HEK293 (cell line): ENCODE measurements around the gene HGD.

Experiments
- CTCF ChIA-PET: fragments of 350-600 bp; formaldehyde crosslinking; extraction: SDS; loops from one replicate; lab custom pipeline; 2021; ENCODE audit warnings: antibody characterized with exemption; lab: Yijun Ruan, JAX
- POLR2A ChIA-PET: fragments of 300-600 bp; formaldehyde crosslinking; extraction: SDS; loops from one replicate; lab custom pipeline; 2020; ENCODE audit warnings: antibody characterized with exemption, inconsistent platforms; lab: Yijun Ruan, JAX
- H3K27ac ChIP-seq: fragments of 200-500 bp; sonication (Bioruptor generic); 2 replicates; pipeline ENCODE4 v1.5.1; 2014; ENCODE audit warnings: low read depth, low read length, control low read depth, inconsistent platforms; ENCODE audit errors: extremely low read depth
- H3K36me3 ChIP-seq, 2 experiments: fragments of 200-500 bp in 1 of 2; sonication (Bioruptor generic) in 1 of 2; 1 replicate in 1 of 2; 2 replicates in 1 of 2; pipeline ENCODE4 v1.5.1; 2014 to 2017; ENCODE audit warnings: inconsistent platforms in 2 of 2, low read length in 2 of 2; ENCODE audit not compliant: control insufficient read depth in 2 of 2, insufficient read depth in 1 of 2
- H3K4me1 ChIP-seq: fragments of 200-500 bp; sonication (Bioruptor generic); 2 replicates; pipeline ENCODE4 v1.5.1; 2014; ENCODE audit warnings: mild to moderate bottlenecking, low read length, inconsistent platforms; ENCODE audit not compliant: control insufficient read depth, insufficient read depth
- H3K4me3 ChIP-seq: 2 replicates; pipeline ENCODE4 v1.5.1; 2011; ENCODE audit warnings: low read depth, mild to moderate bottlenecking, control low read depth, low read length, moderate library complexity
- H3K9me3 ChIP-seq: fragments of 200-500 bp; sonication (Bioruptor generic); 2 replicates; pipeline ENCODE4 v1.5.1; 2014; ENCODE audit warnings: low read depth, low read length, inconsistent platforms; ENCODE audit not compliant: control insufficient read depth, insufficient read depth
- EGR2 ChIP-seq: fragments of 450-650 bp; formaldehyde crosslinking; IDR thresholded peaks from 2 replicates; pipeline ENCODE4 v1.5.1; 2016; ENCODE audit warnings: low read depth, missing biosample characterization, missing genetic modification characterization
- IKZF3 ChIP-seq: fragments of 450-650 bp; IDR thresholded peaks from 2 replicates; pipeline ENCODE4 v1.5.0; 2018; ENCODE audit warnings: missing biosample characterization, mild to moderate bottlenecking, missing genetic modification characterization, moderate library complexity
- MZF1 ChIP-seq: fragments of 450-650 bp; formaldehyde crosslinking; IDR thresholded peaks from 2 replicates; pipeline ENCODE4 v1.5.1; 2017; ENCODE audit warnings: missing biosample characterization, missing genetic modification characterization, borderline replicate concordance
- TRIM28 ChIP-seq: IDR thresholded peaks from 2 replicates; pipeline ENCODE4 v1.6.1; 2011; ENCODE audit warnings: low read length, control low read depth, borderline replicate concordance
- WT1 ChIP-seq: fragments of 450-650 bp; formaldehyde crosslinking; IDR thresholded peaks from 2 replicates; pipeline ENCODE4 v1.5.1; 2016; ENCODE audit warnings: missing biosample characterization, missing genetic modification characterization
- ZFHX2 ChIP-seq: fragments of 450-650 bp; formaldehyde crosslinking; conservative IDR thresholded peaks from 2 replicates; pipeline ENCODE4 v1.5.1; 2016; ENCODE audit warnings: missing biosample characterization, missing genetic modification characterization
- ZNF114 ChIP-seq: fragments of 450-650 bp; formaldehyde crosslinking; IDR thresholded peaks from 2 replicates; pipeline ENCODE4 v1.5.0; 2017; ENCODE audit warnings: missing biosample characterization, missing genetic modification characterization
- ZNF140 ChIP-seq: fragments of 450-650 bp; formaldehyde crosslinking; IDR thresholded peaks from 2 replicates; pipeline ENCODE4 v1.5.1; 2016; ENCODE audit warnings: missing biosample characterization, missing genetic modification characterization
- ZNF184 ChIP-seq: fragments of 450-650 bp; IDR thresholded peaks from 2 replicates; pipeline ENCODE4 v1.5.1; 2018; ENCODE audit warnings: missing biosample characterization, mild to moderate bottlenecking, missing genetic modification characterization
- ZNF221 ChIP-seq: fragments of 450-650 bp; formaldehyde crosslinking; IDR thresholded peaks from 2 replicates; pipeline ENCODE4 v1.5.1; 2017; ENCODE audit warnings: missing biosample characterization, missing genetic modification characterization, borderline replicate concordance
- ZNF24 ChIP-seq: fragments of 450-650 bp; formaldehyde crosslinking; IDR thresholded peaks from 2 replicates; pipeline ENCODE4 v1.5.1; 2016; ENCODE audit warnings: missing biosample characterization, missing genetic modification characterization
- ZNF426 ChIP-seq: fragments of 450-650 bp; formaldehyde crosslinking; IDR thresholded peaks from 2 replicates; pipeline ENCODE4 v1.5.1; 2017; ENCODE audit warnings: missing biosample characterization, missing genetic modification characterization, mild to moderate bottlenecking, inconsistent platforms, moderate library complexity
- ZNF48 ChIP-seq: fragments of 450-650 bp; formaldehyde crosslinking; IDR thresholded peaks from 2 replicates; pipeline ENCODE4 v1.5.1; 2016; ENCODE audit warnings: missing biosample characterization, missing genetic modification characterization
- ZNF521 ChIP-seq: fragments of 450-650 bp; formaldehyde crosslinking; IDR thresholded peaks from 2 replicates; pipeline ENCODE4 v1.5.1; 2017; ENCODE audit warnings: missing biosample characterization, mild to moderate bottlenecking, missing genetic modification characterization
- ZNF548 ChIP-seq: fragments of 450-650 bp; formaldehyde crosslinking; IDR thresholded peaks from 2 replicates; pipeline ENCODE4 v1.5.1; 2016; ENCODE audit warnings: missing biosample characterization, missing genetic modification characterization
- ZNF561 ChIP-seq: fragments of 450-650 bp; IDR thresholded peaks from 2 replicates; pipeline ENCODE4 v1.5.1; 2018; ENCODE audit warnings: missing biosample characterization, missing genetic modification characterization, borderline replicate concordance
- ZNF580 ChIP-seq: fragments of 450-650 bp; formaldehyde crosslinking; IDR thresholded peaks from 2 replicates; pipeline ENCODE4 v1.5.1; 2016; ENCODE audit warnings: missing biosample characterization, missing genetic modification characterization
- ZNF610 ChIP-seq: fragments of 450-650 bp; formaldehyde crosslinking; IDR thresholded peaks from 2 replicates; pipeline ENCODE4 v1.5.1; 2016; ENCODE audit warnings: missing biosample characterization, missing genetic modification characterization, borderline replicate concordance
- ZNF660 ChIP-seq: fragments of 450-650 bp; IDR thresholded peaks from 2 replicates; pipeline ENCODE4 v1.5.1; 2018; ENCODE audit warnings: missing biosample characterization, mild to moderate bottlenecking, missing genetic modification characterization
- ZNF707 ChIP-seq: fragments of 450-650 bp; formaldehyde crosslinking; IDR thresholded peaks from 2 replicates; pipeline ENCODE4 v1.5.1; 2016; ENCODE audit warnings: missing biosample characterization, missing genetic modification characterization
- ZNF747 ChIP-seq: fragments of 450-650 bp; formaldehyde crosslinking; IDR thresholded peaks from 2 replicates; pipeline ENCODE4 v1.5.1; 2016; ENCODE audit warnings: missing biosample characterization, missing genetic modification characterization
- ZNF768 ChIP-seq: fragments of 450-650 bp; formaldehyde crosslinking; IDR thresholded peaks from 2 replicates; pipeline ENCODE4 v1.5.1; 2018; ENCODE audit warnings: missing biosample characterization, mild to moderate bottlenecking, missing genetic modification characterization
- ZNF830 ChIP-seq: fragments of 450-650 bp; IDR thresholded peaks from 2 replicates; pipeline ENCODE4 v1.5.0; 2018; ENCODE audit warnings: missing biosample characterization, missing genetic modification characterization, low read depth, mild to moderate bottlenecking, moderate library complexity
- ZSCAN30 ChIP-seq: fragments of 450-650 bp; IDR thresholded peaks from 2 replicates; pipeline ENCODE4 v1.5.1; 2018; ENCODE audit warnings: missing biosample characterization, mild to moderate bottlenecking, missing genetic modification characterization, moderate library complexity
- TF ChIP-seq, protein P1 (sequence below): fragments of 450-650 bp; formaldehyde crosslinking; IDR thresholded peaks from 2 replicates; pipeline ENCODE4 v1.5.1; 2016; ENCODE audit warnings: missing biosample characterization, missing genetic modification characterization
- TF ChIP-seq, protein P2 (sequence below): fragments of 450-650 bp; formaldehyde crosslinking; IDR thresholded peaks from 2 replicates; pipeline ENCODE4 v1.5.1; 2016; ENCODE audit warnings: missing biosample characterization, missing genetic modification characterization, borderline replicate concordance
- TF ChIP-seq, protein P3 (sequence below): fragments of 450-650 bp; formaldehyde crosslinking; IDR thresholded peaks from 2 replicates; pipeline ENCODE4 v1.5.1; 2016; ENCODE audit warnings: missing biosample characterization, missing genetic modification characterization
- TF ChIP-seq, protein P4 (sequence below): fragments of 450-650 bp; formaldehyde crosslinking; IDR thresholded peaks from 2 replicates; pipeline ENCODE4 v1.5.1; 2016; ENCODE audit warnings: missing biosample characterization, missing genetic modification characterization

HGD gene

GRCh38 chr3:120646771-120647432 lies 35.1 kb downstream of the HGD start:
- H3K9me3 ChIP-seq = no peaks in the 10 kb centered on the region
- TF ChIP-seq, protein P1, sequence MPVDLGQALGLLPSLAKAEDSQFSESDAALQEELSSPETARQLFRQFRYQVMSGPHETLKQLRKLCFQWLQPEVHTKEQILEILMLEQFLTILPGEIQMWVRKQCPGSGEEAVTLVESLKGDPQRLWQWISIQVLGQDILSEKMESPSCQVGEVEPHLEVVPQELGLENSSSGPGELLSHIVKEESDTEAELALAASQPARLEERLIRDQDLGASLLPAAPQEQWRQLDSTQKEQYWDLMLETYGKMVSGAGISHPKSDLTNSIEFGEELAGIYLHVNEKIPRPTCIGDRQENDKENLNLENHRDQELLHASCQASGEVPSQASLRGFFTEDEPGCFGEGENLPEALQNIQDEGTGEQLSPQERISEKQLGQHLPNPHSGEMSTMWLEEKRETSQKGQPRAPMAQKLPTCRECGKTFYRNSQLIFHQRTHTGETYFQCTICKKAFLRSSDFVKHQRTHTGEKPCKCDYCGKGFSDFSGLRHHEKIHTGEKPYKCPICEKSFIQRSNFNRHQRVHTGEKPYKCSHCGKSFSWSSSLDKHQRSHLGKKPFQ = no peak
- TF ChIP-seq ZNF140 = no peak
- TF ChIP-seq, protein P2, sequence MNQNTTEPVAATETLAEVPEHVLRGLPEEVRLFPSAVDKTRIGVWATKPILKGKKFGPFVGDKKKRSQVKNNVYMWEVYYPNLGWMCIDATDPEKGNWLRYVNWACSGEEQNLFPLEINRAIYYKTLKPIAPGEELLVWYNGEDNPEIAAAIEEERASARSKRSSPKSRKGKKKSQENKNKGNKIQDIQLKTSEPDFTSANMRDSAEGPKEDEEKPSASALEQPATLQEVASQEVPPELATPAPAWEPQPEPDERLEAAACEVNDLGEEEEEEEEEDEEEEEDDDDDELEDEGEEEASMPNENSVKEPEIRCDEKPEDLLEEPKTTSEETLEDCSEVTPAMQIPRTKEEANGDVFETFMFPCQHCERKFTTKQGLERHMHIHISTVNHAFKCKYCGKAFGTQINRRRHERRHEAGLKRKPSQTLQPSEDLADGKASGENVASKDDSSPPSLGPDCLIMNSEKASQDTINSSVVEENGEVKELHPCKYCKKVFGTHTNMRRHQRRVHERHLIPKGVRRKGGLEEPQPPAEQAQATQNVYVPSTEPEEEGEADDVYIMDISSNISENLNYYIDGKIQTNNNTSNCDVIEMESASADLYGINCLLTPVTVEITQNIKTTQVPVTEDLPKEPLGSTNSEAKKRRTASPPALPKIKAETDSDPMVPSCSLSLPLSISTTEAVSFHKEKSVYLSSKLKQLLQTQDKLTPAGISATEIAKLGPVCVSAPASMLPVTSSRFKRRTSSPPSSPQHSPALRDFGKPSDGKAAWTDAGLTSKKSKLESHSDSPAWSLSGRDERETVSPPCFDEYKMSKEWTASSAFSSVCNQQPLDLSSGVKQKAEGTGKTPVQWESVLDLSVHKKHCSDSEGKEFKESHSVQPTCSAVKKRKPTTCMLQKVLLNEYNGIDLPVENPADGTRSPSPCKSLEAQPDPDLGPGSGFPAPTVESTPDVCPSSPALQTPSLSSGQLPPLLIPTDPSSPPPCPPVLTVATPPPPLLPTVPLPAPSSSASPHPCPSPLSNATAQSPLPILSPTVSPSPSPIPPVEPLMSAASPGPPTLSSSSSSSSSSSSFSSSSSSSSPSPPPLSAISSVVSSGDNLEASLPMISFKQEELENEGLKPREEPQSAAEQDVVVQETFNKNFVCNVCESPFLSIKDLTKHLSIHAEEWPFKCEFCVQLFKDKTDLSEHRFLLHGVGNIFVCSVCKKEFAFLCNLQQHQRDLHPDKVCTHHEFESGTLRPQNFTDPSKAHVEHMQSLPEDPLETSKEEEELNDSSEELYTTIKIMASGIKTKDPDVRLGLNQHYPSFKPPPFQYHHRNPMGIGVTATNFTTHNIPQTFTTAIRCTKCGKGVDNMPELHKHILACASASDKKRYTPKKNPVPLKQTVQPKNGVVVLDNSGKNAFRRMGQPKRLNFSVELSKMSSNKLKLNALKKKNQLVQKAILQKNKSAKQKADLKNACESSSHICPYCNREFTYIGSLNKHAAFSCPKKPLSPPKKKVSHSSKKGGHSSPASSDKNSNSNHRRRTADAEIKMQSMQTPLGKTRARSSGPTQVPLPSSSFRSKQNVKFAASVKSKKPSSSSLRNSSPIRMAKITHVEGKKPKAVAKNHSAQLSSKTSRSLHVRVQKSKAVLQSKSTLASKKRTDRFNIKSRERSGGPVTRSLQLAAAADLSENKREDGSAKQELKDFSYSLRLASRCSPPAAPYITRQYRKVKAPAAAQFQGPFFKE (tag by site-specific recombination) = no peak
- TF ChIP-seq, all 188 proteins: peak for 0
- H3K27ac ChIP-seq = no peak overlapping the region
- ChIA-PET POLR2A (no interaction called here), CTCF (interaction anchor here (0.9 kb wide), 1 partner anchor 85 kb away, joined by 3 read pairs; no protein-coding TSS in a partner anchor)
- no peaks in the 10 kb centered on the region for H3K36me3 ChIP-seq
- H3K4me3 ChIP-seq = no peak overlapping the region
- H3K4me1 ChIP-seq = no peaks in the 10 kb centered on the region

- CTCF ChIA-PET = no interaction called here
Observed at GRCh38 chr3:120645083-120645845, 36.8 kb downstream of the HGD start.

DNA sequence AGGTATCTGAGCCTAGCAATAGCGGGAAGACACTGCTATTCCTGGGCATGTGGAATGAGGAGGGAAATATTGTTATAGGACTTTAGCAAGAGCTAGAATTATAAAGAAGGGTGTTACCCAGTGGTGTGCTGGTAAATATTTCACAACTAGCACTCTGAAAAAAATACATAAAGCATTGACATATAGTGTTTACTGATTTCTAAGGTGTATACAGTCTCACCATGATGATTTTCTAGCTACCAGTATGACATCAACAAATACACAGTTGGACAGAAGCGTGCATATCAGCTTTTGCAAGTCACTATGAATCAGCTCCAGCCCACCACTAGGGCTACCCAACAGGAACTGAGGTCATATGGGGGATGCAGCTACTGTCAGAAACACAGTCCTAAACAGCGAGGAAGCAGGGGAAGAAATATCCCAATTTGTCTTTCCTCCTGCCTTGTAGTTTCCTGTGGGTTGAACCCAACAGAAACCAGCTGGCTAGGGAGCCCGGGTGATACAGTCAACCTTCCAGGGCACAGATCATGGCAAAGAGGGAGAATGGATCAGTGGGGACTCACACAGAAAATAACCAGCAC lies 39.6 kb downstream of the HGD start:
- Histone ChIP-seq H3K27ac (no peak overlapping the region), H3K36me3 (no peaks in the 10 kb centered on the region), H3K9me3 (no peaks in the 10 kb centered on the region), H3K4me1 (no peaks in the 10 kb centered on the region), H3K4me3 (no peak overlapping the region)
- ChIA-PET CTCF (interaction anchor here (0.8 kb wide), 1 partner anchor 12 kb away, joined by 3 read pairs; no protein-coding TSS in a partner anchor), POLR2A (no interaction called here)
- TF ChIP-seq MZF1 (tag by site-specific recombination) (no peak), ZNF548 (tag by site-specific recombination) (no peak), ZNF221 (no peak), ZNF768 (no peak), ZNF521 (tag by site-specific recombination) (no peak), ZNF660 (tag by site-specific recombination) (no peak), ZNF580 (no peak), ZNF24 (no peak)
- TF ChIP-seq, protein P3, sequence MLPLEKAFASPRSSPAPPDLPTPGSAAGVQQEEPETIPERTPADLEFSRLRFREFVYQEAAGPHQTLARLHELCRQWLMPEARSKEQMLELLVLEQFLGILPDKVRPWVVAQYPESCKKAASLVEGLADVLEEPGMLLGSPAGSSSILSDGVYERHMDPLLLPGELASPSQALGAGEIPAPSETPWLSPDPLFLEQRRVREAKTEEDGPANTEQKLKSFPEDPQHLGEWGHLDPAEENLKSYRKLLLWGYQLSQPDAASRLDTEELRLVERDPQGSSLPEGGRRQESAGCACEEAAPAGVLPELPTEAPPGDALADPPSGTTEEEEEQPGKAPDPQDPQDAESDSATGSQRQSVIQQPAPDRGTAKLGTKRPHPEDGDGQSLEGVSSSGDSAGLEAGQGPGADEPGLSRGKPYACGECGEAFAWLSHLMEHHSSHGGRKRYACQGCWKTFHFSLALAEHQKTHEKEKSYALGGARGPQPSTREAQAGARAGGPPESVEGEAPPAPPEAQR = no peak

More at GRCh38 chr3:120645083-120645845, 36.8 kb downstream of the HGD start:
- TF ChIP-seq EGR2 (peak; percentile 32; the same call in 1 of the 2 replicates), ZNF561 (no peak), WT1 (tag by site-specific recombination) (no peak), ZNF610 (tag by site-specific recombination) (no peak), ZNF747 (tag by site-specific recombination) (no peak), ZNF48 (tag by site-specific recombination) (no peak), ZNF184 (tag by site-specific recombination) (no peak), ZFHX2 (peak; percentile 21; the same call in 1 of the 2 replicates), ZNF426 (no peak), ZNF830 (tag by site-specific recombination) (no peak), ZSCAN30 (tag by site-specific recombination) (no peak), TRIM28 (no peak), ZNF707 (tag by site-specific recombination) (no peak), ZNF114 (no peak), IKZF3 (tag by site-specific recombination) (no peak)
- TF ChIP-seq, protein P4, sequence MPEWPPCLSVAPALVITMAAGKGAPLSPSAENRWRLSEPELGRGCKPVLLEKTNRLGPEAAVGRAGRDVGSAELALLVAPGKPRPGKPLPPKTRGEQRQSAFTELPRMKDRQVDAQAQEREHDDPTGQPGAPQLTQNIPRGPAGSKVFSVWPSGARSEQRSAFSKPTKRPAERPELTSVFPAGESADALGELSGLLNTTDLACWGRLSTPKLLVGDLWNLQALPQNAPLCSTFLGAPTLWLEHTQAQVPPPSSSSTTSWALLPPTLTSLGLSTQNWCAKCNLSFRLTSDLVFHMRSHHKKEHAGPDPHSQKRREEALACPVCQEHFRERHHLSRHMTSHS (tag by site-specific recombination) = no peak
- TF ChIP-seq, all 188 proteins: peak for 2
- Histone ChIP-seq H3K27ac (no peak overlapping the region), H3K36me3 (no peaks in the 10 kb centered on the region), H3K4me3 (no peak overlapping the region), H3K4me1 (no peaks in the 10 kb centered on the region), H3K9me3 (no peaks in the 10 kb centered on the region)
- POLR2A ChIA-PET = no interaction called here
